Testis (tissue), 3 donors: ENCODE data around the gene PITRM1. TPM values are rescaled to one million over a fixed set of nuclear protein-coding genes. Genes with fewer than 3 reads are reported as not detected.

ENCODE experiments used
- DNase-seq: peaks from one replicate; pipeline ENCODE4 v3.0.0-alpha.2; 2019
- H3K27ac ChIP-seq, 2 donors: fragments of 200-600 bp; sonication (generic); one replicate each; pipeline ENCODE4 v1.5.1; 2019
- H3K27me3 ChIP-seq: fragments of 200-600 bp; sonication (generic); one replicate; pipeline ENCODE4 v1.5.1; 2019
- H3K36me3 ChIP-seq: fragments of 200-600 bp; sonication (generic); one replicate; pipeline ENCODE4 v1.5.1; 2017; ENCODE audit warnings: low read depth; ENCODE audit errors: missing control alignments
- H3K4me1 ChIP-seq: fragments of 200-600 bp; sonication (generic); one replicate; pipeline ENCODE4 v1.5.1; 2019
- H3K4me3 ChIP-seq, 2 donors: fragments of 200-600 bp; sonication (generic); one replicate each; pipeline ENCODE4 v1.5.1; 2017 to 2019
- H3K9me3 ChIP-seq: fragments of 200-600 bp; sonication (generic); one replicate; pipeline ENCODE4 v1.5.1; 2017
- CTCF ChIP-seq, 3 experiments: fragments of 450-650 bp in 2 of 3; fragments of 200-600 bp in 1 of 3; sonication (generic) in 1 of 3; IDR thresholded peaks; one replicate each; pipeline ENCODE4 v1.5.1; 2016 to 2019; ENCODE audit warnings: antibody characterized with exemption in 3 of 3, mild to moderate bottlenecking in 2 of 3, moderate library complexity in 1 of 3
- POLR2A ChIP-seq: fragments of 450-650 bp; IDR thresholded peaks from one replicate; pipeline ENCODE4 v1.6.1; 2017; ENCODE audit warnings: antibody characterized with exemption, mild to moderate bottlenecking, moderate library complexity
- WGBS, 2 donors: methylation state at CpG; one replicate each; pipeline ENCODE4 v1.1.5; 2018; 5-methylcytosine and 5-hydroxymethylcytosine counted together
- intact Hi-C: fragments of 100-400 bp; cut with DNase I; formaldehyde crosslinking; loops from one replicate; pipeline ENCODE4 v1.15.1; 2023; ENCODE audit warnings: low total_unique reads
- polyA plus RNA-seq: library from polyadenylated mRNA; stranded (reverse); fragments of 350-450 nt; fragmentation: Illumina TruSeq; extraction: RNeasy Lipid Tissue Mini Kit (QIAGEN cat#74804); gene quantifications from one replicate; pipeline ENCODE4 v1.2.3, GENCODE V29; 2014; ENCODE audit warnings: low read depth, low replicate concordance; ENCODE audit not compliant: insufficient read depth
- total RNA-seq, 2 donors: library from RNA; depleted of rRNA; stranded (reverse); fragments of >200 nt; gene quantifications; one replicate each; pipeline ENCODE4 v1.2.3, GENCODE V29; 2016

PITRM1 gene
- total and polyA plus RNA-seq, 3 donors from 2014 or later = 109 to 162 (median 125) TPM

GRCh38 chr10:3117486-3117885, 55.1 kb downstream of the PITRM1 start:
- Histone ChIP-seq H3K27ac (no peak overlapping the region), H3K9me3 (no peaks in the 10 kb centered on the region), H3K36me3 (no peaks in the 10 kb centered on the region), H3K27me3 (no peaks in the 10 kb centered on the region), H3K4me3 (no peak overlapping the region), H3K4me1 (no peaks in the 10 kb centered on the region)
- no peak for DNase-seq
- TF ChIP-seq CTCF (IDR thresholded peaks at IDR 0.05) (no peak), POLR2A (no peak)
- intact Hi-C loops = no loop called here
- WGBS, 2 donors = 89 to 95% methylated on average over 11 to 12 of the region's 12 CpGs

GRCh38 chr10:3116508-3117100, 56.0 kb downstream of the PITRM1 start:
- WGBS, 2 donors = 51 to 68% methylated on average over 20 of the region's 20 CpGs

GRCh38 chr10:3115685-3116084, 56.9 kb downstream of the PITRM1 start:
- Histone ChIP-seq H3K27ac (no peak overlapping the region), H3K4me3 (no peak overlapping the region), H3K27me3 (no peaks in the 10 kb centered on the region), H3K9me3 (no peaks in the 10 kb centered on the region), H3K4me1 (no peaks in the 10 kb centered on the region), H3K36me3 (no peaks in the 10 kb centered on the region)
- no peak for DNase-seq
- 94 to 96% methylated on average over 7 to 8 of the region's 8 CpGs for WGBS, 2 donors
- intact Hi-C loops = no loop called here
- TF ChIP-seq CTCF (IDR thresholded peaks at IDR 0.05) (no peak), POLR2A (no peak)

More at GRCh38 chr10:3116508-3117100, 56.0 kb downstream of the PITRM1 start:
- TF ChIP-seq CTCF (IDR thresholded peaks at IDR 0.05) (no peak), POLR2A (no peak)
- no peaks in the 10 kb centered on the region for H3K36me3 ChIP-seq
- H3K27me3 ChIP-seq = no peaks in the 10 kb centered on the region
- intact Hi-C loops = no loop called here
- no peak for DNase-seq
- no peaks in the 10 kb centered on the region for H3K9me3 ChIP-seq
- H3K4me1 ChIP-seq = no peaks in the 10 kb centered on the region
- no peak overlapping the region for H3K4me3 ChIP-seq
- H3K27ac ChIP-seq = no peak overlapping the region

GRCh38 chr10:3113343-3113720, 59.2 kb downstream of the PITRM1 start:
- DNase-seq = no peak

More at GRCh38 chr10:3113343-3113720, 59.2 kb downstream of the PITRM1 start:
- no peak for TF ChIP-seq POLR2A
- no peak for TF ChIP-seq CTCF (IDR thresholded peaks at IDR 0.05)
- Histone ChIP-seq H3K9me3 (no peaks in the 10 kb centered on the region), H3K36me3 (no peaks in the 10 kb centered on the region), H3K27ac (no peak overlapping the region), H3K27me3 (no peaks in the 10 kb centered on the region), H3K4me3 (no peak overlapping the region), H3K4me1 (no peaks in the 10 kb centered on the region)
- 96 to 99% methylated on average over 13 to 19 of the region's 19 CpGs for WGBS, 2 donors
- intact Hi-C loops = no loop called here
